IPS-11a (cell line): Measurements from ENCODE around the gene FAM234A.
"Not testable (repeated sequence)": the region's sequence is repeated elsewhere in the genome, so short reads cannot be mapped to it uniquely, and the experiment has no call there.

Experiments used
- H3K4me3 ChIP-seq: one replicate; pipeline ENCODE4 v1.5.1; 2013; ENCODE audit warnings: low read depth, low read length, control low read depth

Gene FAM234A, protein sequence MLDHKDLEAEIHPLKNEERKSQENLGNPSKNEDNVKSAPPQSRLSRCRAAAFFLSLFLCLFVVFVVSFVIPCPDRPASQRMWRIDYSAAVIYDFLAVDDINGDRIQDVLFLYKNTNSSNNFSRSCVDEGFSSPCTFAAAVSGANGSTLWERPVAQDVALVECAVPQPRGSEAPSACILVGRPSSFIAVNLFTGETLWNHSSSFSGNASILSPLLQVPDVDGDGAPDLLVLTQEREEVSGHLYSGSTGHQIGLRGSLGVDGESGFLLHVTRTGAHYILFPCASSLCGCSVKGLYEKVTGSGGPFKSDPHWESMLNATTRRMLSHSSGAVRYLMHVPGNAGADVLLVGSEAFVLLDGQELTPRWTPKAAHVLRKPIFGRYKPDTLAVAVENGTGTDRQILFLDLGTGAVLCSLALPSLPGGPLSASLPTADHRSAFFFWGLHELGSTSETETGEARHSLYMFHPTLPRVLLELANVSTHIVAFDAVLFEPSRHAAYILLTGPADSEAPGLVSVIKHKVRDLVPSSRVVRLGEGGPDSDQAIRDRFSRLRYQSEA

DNA sequence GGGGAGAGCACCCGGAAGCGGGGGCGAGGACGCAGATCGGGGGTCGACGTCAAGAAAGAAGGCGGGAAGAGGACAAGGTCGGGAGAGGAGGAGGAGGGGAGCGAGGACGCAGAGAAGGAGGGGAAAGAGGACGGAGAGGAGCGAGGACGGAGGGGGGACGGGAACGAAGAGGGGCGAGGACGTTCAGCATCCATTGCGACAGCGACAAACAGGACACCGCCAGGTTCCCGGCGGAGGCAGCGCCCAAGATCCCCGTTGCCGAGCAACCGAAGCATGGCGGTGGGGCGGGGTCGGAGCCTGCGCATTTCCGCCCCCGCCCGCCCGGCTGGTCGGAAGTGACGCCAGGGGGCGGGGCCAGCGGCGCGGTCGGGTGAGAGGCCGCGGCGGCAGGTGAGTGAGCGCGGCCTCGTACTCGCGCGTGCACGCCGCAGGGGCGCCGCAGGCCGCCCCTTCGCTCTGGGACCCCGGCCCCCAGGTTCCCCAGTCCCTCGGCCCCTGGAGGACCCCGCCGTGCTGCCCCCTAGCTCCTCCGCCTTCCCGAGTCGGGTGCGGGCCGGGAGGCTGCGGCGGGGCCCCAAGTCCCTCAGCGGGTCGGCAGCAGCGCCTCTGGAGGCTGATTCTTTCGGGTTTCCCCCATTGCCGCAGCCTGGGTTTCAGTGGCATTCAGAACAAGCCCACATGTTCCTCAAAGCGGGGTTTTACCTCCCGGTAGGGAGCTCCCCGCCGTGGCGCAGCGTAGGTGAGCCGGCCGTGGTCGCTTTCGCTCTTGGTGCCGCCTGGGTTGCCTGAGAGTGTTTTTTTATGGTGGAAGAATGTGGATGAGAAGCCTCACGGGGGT, at the start of gene FAM234A:
Gene FAM234A (plus strand): TSS at position 354 of the 838 bp plus-strand sequence. CDS start 19,593 bp downstream, outside the sequence.
- H3K4me3 ChIP-seq: peak within 1 kb of the TSS; percentile 79

DNA sequence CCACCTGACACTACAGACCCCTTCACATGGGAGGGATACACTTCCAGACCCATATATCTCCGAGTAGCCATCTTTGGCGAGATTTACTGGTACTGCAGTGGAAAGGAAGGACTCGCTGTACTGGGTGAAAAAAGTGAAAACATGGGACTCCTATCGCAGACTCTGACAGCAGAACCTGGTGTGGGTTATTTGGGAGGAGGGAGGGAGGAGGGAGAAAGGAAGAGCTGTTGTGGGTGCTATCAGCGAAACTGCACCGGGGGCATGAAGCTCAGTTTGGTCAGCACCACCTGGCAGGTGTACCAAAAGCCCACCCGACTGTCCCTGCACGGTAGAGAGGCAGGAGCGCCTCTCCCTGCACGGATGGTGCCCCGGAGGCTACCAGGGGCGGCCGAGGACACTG, 49.4 kb upstream of the FAM234A start:
- H3K4me3 ChIP-seq: no peak overlapping the region

DNA sequence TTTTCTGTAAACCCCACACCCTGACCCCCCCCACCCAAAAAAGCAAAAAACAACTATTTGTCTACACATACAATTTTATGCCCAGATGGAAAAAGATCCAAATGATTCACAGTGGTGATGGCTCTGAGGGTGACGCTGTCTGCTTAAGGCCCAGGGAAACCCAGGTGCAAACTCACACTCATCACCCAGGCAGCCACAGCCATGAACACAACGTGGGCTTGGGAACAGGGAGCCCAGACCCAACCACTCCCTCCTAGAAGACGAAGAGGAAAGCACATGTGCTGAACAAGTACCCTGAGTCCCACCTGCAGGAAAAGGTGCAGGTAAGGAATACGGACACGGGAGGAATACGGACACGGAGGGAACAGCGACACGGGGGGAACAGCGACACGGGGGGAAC, 48.9 kb upstream of the FAM234A start:
- H3K4me3 ChIP-seq: no peak overlapping the region

DNA sequence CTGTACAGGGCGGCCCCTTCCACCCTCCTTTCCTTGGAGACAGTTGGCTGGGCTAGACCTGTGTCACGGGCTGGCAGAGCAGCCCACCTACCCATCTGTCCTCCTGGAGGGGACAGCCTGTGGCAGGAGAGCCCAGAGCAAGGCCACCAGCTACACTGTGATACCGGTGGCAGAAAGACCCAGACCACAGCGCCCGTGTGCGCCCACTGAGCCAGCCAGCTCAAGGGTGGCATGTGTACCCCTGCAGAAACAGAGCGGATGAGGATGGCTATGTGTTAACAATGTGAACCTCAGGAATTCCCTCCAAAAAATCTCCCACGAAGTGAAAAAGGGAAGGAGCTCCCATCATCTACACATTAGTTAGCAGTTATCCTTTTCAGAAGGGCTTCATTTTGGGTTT, 47.3 kb upstream of the FAM234A start:
- no peak overlapping the region for H3K4me3 ChIP-seq

DNA sequence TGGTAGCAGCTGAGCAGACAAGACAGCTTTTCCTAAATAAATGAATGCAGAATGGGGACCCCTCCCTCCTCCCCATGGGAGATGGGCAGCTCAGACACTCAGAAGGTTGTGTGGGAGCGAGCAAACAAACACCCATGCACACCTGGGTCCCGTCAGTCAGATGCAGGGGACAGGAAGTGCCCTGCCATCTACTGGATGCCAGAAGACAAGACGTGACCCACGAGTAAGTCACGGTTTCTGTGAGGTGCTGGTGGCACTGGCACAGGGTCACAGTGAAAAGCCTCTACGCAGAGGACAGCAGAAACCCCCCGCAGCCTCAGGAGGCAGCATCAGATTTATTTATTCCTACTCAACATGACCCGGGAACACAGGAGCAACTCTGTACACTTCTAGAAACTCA, 45.9 kb upstream of the FAM234A start:
- no peak overlapping the region for H3K4me3 ChIP-seq

DNA sequence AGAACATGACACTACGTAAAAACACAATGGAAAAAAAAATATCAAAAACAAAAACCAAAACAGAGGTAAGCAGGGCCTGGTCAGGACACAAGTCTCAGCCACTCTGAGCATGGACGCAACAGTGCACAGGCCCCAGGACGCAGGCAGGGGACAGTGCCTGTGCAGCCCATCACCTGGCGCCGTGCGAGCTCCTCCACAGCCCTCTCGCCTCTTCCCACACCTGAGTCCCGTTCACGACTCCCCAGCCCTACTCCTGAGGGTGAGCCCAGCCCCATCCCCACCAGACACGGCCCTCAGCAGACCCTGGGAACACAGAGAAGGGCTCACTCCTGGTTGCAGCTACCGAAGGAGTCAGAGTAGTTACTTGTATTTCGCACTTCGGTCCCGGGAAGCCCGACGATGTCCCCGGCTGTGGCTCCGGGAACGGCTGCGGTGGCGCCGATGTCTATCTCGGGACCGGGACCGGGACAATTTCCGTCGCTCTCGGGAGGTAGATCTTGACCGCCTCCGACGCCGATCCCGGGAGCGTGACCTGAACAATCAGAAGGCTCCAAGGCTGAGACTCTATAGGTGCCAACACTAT, 44.9 kb upstream of the FAM234A start:
- no peak overlapping the region for H3K4me3 ChIP-seq

DNA sequence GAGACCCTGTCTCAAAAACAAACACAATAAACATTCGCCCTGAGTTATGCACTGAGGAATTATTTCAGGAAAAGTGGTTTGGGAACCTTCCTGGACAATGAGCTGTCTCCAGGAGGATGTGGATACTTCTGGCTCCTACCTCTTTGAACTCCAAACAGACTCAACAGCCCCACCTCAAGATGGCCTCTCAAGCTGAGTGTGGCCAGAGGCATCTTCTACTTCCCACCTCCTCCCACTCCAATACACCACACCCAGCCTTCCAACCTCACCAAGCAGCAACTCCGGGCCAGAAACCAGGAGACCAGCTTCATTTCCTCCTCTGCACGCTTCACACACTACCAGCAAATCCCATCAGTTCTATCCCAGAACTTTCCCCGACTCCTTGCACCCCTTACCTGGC, 42.8 kb upstream of the FAM234A start:
- H3K4me3 ChIP-seq: no peak overlapping the region

DNA sequence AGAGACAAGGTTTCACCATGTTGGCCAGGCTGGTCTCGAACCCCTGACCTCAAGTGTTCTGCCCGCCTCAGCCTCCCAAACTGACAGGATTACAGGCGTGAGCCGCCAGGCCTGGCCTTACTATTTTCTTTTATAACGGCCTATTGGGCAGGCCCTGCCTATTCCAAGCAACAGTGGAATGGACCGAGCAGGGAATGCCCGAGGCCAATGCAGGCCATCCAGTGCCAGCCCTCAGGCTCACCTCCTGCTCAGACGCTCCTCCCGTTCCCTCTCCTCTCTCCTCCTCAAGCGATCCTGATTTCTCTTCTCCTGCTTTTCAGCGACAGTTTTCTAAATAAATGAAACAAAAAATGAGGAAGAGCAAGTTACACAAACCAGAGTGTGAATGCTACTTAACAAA, 41.9 kb upstream of the FAM234A start:
- H3K4me3 ChIP-seq: no peak overlapping the region

DNA sequence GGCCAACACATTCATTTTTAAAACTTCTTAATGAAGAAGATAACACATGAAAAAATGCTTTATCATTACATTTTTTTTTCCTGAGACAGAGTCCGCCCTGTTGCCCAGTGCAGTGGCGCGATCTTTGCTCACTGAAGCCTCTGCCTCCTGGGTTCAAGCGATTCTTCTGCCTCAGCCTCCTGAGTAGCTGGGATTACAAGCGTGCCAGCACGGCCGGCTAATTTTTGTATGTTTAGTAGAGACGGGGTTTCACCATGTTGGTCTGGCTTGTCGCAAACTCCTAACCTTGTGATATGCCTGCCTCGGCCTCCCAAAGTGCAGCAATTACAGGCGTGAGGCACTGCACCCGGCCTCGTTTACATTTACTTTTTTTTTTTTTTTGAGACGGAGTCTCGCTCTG, 41.2 kb upstream of the FAM234A start:
- no peak overlapping the region for H3K4me3 ChIP-seq

DNA sequence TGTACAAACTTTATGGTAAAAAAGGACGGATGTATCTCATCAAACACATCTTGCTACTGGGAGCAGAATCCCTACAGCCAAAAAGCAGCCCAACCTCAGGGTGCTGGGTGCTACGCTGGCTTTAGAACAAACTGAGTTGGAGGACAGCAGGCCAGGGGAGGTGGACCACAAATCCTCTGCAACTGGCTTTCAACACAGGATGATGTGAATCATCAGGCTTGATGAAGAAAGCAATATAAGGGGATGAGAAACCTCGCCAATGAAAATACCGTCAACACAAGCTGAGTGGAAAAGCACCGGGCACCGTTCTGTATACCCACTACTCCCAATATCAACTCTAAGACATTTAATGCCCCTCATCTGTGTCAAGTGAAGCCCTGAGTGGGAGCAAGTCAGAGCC, 40.1 kb upstream of the FAM234A start:
- no peak overlapping the region for H3K4me3 ChIP-seq

DNA sequence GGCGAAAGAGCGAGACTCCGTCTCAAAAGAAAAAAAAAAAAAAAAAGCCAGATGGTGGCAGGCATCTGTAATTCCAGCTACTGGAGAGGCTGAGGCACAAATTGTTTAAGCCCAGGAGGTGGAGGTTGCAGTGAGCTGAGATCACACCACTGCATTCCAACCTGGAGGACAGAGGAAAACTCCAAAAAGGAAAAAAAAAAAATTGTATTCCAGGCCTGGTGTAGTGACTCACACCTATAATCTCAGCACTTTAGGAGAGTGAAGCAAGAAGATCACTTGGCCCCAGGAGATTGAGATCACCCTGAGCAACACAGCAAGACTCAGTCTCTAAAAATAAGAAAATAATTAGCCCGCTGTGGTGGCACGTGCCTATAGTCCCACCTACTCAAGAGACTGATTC, 34.2 kb upstream of the FAM234A start:
- H3K4me3 ChIP-seq: no peak overlapping the region

DNA sequence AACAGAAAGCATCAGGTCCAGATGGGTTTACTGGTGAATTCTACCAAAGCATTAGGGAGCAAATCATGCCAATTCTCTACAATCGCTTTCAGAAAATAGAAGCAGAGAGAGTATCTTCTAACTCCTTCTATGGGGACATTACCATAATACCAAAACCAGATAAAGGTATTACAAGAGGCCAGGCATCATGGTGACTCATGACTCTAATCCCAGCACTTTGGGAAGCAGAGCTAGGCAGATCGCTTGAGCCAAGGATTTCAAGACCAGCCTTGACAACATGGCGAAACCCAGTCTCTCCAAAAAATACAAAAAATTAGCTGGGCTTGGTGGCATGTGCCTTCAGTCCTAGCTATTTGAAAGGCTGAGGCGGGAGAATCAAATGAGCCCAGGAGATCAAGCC, 31.4 kb upstream of the FAM234A start:
- H3K4me3 ChIP-seq: no peak overlapping the region

DNA sequence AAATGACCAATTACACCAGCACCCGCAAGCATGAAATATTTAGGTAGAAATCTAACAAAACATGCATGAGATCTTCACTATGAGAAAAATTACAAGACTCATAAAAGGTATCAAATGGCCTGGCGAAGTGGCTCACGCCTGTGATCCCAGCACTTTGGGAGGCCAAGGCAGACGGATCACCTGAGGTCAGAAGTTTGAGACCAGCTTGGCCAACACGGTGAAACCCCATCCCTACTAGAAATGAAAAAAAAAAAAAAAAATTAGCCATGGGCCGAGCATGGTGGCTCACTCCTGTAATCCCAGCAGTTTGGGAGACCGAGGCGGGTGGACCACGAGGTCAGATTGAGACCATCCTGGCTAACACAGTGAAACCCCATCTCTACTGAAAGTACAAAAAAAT, 30.6 kb upstream of the FAM234A start:
- H3K4me3 ChIP-seq: not testable (repeated sequence)

DNA sequence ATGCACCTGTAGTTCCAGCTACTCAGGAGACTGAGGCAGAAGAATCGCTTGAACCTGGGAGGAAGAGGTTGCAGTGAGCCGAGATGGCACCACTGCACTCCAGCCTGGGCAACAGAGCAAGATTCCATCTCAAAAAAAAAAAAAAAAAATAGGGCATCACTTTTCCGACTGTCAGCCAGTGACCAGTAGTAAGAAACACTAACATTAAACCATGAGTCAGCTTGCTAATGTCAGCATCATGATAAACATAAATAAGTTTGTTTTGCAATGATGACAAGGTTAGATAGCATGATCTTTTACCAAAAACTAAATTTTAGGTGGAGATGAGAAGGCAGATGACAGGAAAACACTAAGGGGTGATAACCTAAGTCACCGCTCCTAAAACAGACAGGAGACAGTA, 25.3 kb upstream of the FAM234A start:
- H3K4me3 ChIP-seq: not testable (repeated sequence)

DNA sequence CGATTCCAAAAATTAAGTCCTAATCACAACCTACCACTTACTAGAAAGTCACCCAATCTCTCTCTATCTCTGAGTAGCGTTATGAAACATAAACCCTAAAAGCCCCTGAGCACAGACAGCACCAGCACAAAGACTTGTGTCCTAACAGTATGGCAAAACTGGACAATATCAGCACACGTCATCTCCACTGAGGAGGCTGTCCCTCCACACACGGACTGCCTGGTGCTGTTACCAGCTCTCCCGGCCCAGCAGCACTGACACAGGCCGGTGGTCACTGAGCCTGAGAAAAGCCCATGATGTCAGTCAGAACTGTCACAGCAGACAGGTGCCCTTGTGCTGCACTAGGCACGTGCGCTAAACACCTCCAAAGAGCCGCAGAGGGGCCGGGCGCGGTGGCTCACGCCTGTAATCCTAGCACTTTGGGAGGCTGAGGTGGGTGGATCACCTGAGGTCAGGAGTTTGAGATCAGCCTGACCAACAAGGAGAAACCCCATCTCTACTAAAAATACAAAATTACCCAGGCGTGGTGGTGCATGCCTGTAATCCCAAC, 22.9 kb upstream of the FAM234A start:
- H3K4me3 ChIP-seq: not testable (repeated sequence)

DNA sequence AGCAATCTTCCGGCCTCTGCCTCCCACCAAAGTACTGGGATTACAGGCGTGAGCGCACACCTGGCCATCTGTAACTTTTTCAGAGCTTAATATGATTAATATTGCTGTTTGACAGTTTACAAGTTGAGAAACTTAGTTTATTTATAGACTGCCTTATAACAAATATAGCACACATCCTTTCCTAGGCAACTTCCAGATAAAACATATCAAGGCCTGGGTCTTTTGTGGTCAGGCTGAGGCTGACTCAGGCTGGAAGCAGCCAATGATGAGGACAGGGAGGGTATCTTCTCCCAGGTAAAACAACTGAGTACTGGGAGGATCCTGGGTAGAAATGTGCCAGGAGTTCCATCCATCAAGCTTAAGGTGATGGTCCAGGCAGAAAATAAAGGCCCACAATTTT, 21.6 kb upstream of the FAM234A start:
- no peak overlapping the region for H3K4me3 ChIP-seq

DNA sequence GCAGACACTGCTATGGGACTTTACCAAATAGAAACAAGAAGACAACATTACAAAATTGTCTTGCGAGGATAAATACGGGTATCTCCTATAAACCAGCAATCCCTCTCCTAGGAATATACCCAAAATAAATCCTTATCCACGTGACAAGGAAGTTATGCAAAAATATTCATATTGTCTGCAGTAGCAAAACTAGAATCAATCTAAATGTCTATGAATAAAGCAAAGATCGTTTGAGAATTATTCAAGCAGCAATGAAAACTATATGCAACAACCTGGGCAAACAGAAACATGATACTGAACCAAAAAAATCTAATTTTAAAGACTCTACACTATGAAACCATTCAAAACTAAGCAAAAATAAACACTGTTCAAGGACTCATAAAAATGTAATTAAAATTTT, 14.6 kb upstream of the FAM234A start:
- H3K4me3 ChIP-seq: no peak overlapping the region

DNA sequence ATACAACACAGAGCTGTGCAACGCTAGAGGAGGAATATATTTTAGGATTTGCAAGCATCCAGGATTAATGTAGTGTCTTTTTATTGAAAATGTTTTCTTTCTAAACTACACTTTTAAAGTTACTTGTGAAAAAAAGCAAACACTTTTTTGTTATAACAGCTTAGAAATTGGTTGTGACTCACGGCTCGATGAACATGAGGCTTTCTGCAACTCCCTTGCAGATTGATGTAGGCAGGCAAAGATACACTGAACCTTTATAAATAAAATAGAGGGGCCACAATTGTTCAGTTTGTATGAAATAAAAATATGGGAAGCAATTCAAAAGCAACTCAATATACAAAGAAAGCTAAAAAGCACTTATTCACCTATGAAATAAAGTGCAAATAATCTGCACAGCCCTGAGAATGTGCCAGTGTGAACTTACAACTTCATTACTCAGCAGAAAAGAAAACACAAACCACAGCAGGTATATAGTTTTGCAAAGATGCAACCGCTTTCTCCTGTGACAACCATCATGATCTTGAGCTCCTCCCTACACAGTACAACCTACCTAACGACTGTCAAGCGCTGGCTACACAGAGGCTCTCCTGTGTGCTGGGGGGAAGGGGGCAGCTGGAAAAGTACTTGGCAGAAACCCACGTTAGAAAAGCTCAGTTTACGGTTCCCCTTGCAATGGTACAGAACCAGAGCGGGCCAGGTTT, 6.3 kb upstream of the FAM234A start:
- H3K4me3 ChIP-seq: peak overlapping the region; percentile 97

DNA sequence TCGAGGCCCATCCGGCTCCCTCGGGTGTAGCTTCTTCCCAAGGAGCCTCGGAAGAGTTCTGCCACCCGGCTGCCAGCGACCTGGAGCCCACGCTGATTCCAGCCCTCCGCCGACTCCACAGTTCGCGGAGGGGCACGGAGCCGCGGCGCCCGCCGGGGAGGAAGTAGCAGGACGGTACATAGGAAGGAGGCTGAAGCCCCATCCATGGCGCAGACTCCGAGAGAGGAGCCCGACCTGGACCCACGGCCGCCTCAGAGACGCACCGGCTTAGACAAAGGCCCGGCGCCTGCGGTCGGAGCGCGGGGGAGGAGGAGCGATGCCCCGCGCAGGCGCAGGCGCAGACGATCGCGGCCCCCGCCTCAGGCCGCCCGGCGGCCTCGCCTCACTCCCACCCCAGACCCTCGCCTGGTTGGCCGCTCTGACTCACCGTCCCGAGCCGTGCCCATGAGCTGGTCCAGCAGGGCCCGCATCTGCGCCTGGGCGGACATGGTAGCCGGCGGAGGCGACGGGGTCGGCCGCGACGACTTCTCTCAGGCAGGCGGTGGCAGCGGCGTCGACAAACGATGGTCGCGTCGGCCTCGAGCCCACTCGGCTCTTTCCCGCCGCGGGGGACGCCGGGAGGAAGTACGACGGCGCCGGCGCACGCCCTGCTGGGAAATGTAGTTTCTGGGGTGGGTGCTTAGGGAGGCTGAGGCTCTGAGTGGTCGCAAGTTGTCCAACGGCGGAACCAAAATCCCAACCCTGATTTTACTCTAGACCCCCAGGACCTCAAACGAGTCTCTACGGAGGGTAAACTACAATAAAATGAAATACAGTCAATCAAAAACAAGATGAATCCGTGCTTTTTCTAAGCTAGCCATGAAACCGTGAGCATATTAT, 5.5 kb upstream of the FAM234A start, which contains the start of gene LUC7L:
Gene LUC7L (minus strand): TSS at position 598 of the 879 bp plus-strand sequence. CDS start 110 bp downstream, at position 488.
- peak within 1 kb of the TSS; percentile 97 for H3K4me3 ChIP-seq
